D721Med (cell line): ENCODE data around the gene DLGAP1.

Experiments
- DNase-seq: peaks from one replicate; pipeline ENCODE4 v3.0.0; 2011; ENCODE audit warnings: low spot score; ENCODE audit not compliant: insufficient read length
- FAIRE-seq: peaks from 2 replicates; lab custom pipeline; 2011; peaks lifted over from hg19 to GRCh38; lab: Jason Lieb, UNC
- TF ChIP-seq, protein P1 (sequence below): IDR thresholded peaks from 2 replicates; pipeline ENCODE4 v1.5.1; 2012; ENCODE audit warnings: mild to moderate bottlenecking, control low read depth; ENCODE audit not compliant: insufficient read depth; ENCODE audit errors: missing control alignments

The DLGAP1 gene

DNA sequence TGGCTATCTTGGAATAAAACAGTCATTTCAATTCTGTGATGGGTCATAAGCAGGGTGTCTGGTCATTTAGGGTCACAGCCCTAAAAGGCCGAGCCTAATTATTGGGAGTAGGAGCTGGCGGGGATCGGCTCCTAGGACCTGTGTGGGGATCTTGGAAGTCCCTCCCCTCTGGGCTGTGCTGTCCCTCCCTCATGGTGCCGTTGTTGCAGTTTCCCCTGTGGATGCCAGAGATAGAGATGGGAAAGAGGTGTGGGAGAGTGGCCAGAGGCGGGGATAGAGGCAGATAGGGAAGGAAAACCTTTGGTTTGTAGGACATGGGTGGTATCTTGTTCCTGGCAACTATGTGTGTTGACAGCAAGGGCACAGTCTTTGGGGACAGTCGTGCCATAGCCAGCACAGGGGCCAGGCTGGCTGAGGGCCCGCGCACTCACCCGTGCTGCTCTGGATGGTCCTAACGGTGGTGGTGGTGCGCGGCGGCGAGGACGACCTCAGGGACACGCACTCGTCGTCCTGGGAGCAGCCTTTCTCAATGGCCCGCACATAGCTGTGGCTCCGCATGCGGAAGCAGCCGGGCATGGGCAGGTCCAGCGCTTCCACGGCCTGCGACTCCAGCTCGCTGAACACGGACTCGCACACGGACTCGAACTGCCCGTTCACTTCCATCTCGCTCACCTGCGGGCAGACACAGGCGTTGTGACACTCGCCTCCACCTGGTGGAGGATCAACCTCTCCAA, 726.2 kb downstream of the DLGAP1 start:
- DNase-seq, result no peak
- TF ChIP-seq, protein P1, sequence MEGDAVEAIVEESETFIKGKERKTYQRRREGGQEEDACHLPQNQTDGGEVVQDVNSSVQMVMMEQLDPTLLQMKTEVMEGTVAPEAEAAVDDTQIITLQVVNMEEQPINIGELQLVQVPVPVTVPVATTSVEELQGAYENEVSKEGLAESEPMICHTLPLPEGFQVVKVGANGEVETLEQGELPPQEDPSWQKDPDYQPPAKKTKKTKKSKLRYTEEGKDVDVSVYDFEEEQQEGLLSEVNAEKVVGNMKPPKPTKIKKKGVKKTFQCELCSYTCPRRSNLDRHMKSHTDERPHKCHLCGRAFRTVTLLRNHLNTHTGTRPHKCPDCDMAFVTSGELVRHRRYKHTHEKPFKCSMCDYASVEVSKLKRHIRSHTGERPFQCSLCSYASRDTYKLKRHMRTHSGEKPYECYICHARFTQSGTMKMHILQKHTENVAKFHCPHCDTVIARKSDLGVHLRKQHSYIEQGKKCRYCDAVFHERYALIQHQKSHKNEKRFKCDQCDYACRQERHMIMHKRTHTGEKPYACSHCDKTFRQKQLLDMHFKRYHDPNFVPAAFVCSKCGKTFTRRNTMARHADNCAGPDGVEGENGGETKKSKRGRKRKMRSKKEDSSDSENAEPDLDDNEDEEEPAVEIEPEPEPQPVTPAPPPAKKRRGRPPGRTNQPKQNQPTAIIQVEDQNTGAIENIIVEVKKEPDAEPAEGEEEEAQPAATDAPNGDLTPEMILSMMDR, result no peak
- no peak for FAIRE-seq

DNA sequence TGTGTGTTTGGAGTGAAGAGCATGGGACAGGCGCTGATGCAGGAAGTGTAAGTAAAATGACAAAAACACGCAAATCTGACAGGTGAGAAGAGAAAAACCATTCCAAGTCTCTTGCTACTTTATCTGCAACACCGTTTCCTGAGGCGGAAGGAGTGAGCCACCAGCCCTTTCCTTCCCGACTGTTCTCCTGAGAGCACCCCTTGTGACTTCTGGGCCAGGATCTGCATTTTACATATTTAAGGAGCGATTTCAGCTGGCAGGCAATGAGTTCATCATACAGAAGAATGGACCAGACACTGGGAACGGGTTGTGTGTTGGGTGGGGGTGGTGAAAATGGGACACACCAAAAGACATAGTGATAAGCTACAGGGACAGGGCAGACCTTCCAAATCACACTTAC, 727.8 kb downstream of the DLGAP1 start:
- DNase-seq (no peak), FAIRE-seq (no peak)
- TF ChIP-seq, protein P1, result no peak

DNA sequence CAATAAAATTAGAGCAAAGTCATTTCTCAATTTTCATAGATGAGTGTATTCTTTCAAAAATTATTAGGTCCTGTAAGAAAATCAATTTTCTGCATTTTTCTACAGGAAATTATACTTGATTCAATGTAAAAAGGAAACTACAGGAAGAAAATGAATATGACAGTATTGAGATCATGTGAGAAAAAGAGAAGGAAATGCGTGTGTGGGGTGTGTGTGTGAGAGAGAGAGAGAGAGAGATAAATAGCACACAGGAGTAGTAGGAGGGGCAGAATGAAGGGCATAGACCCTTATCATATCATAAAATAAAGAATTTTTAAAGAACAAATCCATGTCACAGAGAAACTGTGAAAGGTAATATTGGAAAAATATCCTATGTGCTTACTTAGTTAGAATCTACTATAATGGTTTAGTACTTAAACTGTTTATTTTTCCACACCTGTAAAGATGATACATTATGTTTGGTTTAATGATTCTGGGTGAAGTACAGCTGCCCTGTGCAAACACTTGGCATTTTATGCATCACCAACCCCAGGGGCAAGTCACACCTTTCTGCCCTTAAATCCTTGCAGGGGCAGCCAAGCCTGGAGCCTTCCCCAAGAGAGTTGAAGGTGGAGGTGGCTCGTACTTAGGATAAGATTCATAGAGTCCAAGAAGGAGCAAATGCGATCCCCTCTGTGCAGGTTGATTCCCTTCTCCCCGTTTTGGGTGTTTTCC, 728.7 kb downstream of the DLGAP1 start:
- DNase-seq, result no peak
- FAIRE-seq, result no peak
- TF ChIP-seq, protein P1, result no peak

DNA sequence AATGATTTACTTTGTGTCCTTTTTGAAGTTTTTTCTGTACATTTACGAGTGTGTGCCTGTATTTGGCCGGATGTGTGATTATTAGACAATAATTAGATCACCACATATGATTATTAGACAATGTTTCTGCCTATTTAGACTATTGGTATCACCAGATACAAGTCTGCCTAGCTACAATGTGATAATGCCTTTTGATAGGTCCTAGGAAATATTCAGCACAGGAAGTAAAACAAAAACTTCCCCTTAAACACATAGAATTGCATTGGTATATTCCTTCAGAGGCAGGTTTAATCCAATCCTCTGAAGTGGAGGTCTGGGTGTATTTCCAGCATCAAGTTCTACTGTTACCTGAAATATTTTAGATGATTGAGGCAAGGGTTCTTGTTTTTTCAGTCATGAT, 730.0 kb downstream of the DLGAP1 start:
- TF ChIP-seq, protein P1, result no peak
- no peak for DNase-seq
- FAIRE-seq, result no peak

DNA sequence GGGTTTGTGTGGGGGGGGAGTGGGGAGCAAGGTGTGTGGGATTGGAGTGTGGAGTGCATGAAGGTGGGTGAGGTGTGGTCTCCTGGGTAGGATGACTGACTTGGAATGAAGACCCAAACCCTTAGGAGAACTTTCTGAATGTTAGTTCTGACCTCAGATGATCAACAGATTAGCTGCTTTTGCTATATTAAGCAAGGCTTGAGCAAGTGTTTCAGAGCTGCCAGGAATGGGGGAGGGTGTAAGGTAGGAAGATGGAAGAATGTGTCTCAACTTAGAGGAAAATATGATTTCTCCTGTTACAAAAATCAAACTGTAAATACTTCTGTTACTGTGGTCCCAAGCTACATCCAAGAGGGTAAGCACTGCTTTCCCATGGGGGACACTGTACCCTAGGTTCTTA, 731.6 kb downstream of the DLGAP1 start:
- DNase-seq, result no peak
- no peak for FAIRE-seq
- TF ChIP-seq, protein P1, result no peak

DNA sequence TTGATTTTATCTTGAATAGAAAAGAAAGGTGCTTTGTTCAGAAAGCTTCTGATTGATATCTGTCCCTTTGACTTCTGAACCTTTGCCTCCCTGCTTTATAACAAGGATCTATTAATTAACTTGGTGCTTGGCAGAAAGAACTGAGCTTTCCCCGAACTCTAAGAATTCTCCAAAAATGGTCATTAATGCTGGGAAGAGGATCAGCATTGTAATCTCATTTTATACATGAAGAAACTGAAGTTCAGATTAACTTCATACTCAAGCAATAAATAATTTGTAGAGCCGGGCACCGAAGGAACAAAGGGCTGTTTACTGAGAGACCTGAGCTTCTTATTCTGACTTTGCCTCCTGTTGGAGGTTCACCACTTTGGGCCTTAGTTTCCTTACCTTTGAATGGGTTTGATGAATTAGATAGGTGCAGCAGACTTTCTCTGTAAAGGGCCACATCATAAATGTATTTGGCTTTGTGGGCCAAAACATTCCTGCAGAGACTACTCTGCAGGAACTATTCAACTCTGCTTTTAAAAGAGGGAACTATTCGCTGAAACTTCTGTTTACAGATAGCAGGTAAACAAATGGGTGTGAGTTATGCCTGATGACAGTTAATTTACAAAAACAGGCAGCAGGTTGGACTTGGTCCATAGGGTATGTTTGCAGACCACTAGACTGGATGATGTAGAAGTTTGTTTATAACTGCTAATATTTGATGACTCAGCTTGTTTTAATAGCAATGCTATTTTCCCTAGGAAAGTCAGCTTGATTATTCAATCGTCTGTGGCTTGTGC, 732.3 kb downstream of the DLGAP1 start:
- DNase-seq (no peak), FAIRE-seq (peak; percentile 32)
- TF ChIP-seq, protein P1, result no peak
